Transverse colon (tissue), 4 donors: Measurements from ENCODE around the gene MTFP1.

Source experiments
- EP300 ChIP-seq: sonication (generic); formaldehyde crosslinking; IDR thresholded peaks from one replicate; pipeline ENCODE4 v1.6.1; 2017; ENCODE audit warnings: antibody characterized with exemption, low read depth
- POLR2A ChIP-seq: fragments of 450-650 bp; IDR thresholded peaks from one replicate; pipeline ENCODE4 v1.6.1; 2016; ENCODE audit warnings: antibody characterized with exemption, mild to moderate bottlenecking, moderate library complexity
- POLR2AphosphoS5 ChIP-seq, 3 donors: sonication (generic); formaldehyde crosslinking; IDR thresholded peaks; one replicate each; pipeline ENCODE4 v1.6.1; 2016; ENCODE audit warnings: antibody characterized with exemption in 3 of 3
- TF ChIP-seq, protein P1 (sequence below), 5 experiments: fragments of 200-600 bp in 3 of 5; fragments of 450-650 bp in 2 of 5; sonication (generic) in 3 of 5; IDR thresholded peaks; 1 replicate in 2 of 5; 2 replicates in 3 of 5; pipeline ENCODE4 v1.5.1; 2016 to 2017; ENCODE audit warnings: antibody characterized with exemption in 5 of 5, inconsistent platforms in 3 of 5, mild to moderate bottlenecking in 2 of 5, moderate library complexity in 1 of 5

DNA sequence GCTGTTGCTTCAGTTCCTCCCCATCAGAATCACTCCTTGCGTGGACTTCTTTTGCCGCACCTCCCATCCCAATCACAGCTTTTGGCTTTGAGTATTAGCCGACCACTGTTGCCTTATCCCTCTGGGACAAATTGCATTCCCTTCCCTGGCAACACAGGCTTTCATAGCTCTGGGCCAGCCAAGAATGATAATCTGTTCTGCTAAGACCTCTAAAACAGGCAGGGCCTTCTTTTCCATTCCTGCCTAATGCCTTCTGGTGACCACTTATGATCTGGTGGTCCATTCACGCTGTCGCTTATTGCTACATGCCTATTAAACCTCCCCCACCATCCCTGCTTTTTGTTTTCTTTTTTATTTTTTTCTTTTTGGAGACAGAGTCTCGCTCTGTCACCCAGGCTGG lies 19.2 kb upstream of the MTFP1 start:
- TF ChIP-seq, protein P1, sequence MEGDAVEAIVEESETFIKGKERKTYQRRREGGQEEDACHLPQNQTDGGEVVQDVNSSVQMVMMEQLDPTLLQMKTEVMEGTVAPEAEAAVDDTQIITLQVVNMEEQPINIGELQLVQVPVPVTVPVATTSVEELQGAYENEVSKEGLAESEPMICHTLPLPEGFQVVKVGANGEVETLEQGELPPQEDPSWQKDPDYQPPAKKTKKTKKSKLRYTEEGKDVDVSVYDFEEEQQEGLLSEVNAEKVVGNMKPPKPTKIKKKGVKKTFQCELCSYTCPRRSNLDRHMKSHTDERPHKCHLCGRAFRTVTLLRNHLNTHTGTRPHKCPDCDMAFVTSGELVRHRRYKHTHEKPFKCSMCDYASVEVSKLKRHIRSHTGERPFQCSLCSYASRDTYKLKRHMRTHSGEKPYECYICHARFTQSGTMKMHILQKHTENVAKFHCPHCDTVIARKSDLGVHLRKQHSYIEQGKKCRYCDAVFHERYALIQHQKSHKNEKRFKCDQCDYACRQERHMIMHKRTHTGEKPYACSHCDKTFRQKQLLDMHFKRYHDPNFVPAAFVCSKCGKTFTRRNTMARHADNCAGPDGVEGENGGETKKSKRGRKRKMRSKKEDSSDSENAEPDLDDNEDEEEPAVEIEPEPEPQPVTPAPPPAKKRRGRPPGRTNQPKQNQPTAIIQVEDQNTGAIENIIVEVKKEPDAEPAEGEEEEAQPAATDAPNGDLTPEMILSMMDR (IDR thresholded peaks at IDR 0.05): no peak
- TF ChIP-seq EP300 (no peak), POLR2A (no peak), POLR2AphosphoS5 (IDR thresholded peaks at IDR 0.05) (no peak)
